GM18520 (cell line): ENCODE data around the gene DTNBP1.

Experiments
- ATAC-seq: cut with Tn5 transposase; IDR thresholded peaks from one replicate; pipeline ENCODE4 v1.9.1; 2021; ENCODE audit not compliant: unreplicated experiment

Gene DTNBP1

GRCh38 chr6:15517600-15517999 lies 145.2 kb downstream of the DTNBP1 start:
- ATAC-seq = no peak

GRCh38 chr6:15516923-15517560 lies 145.8 kb downstream of the DTNBP1 start:
- ATAC-seq = no peak

- ATAC-seq = no peak
These were observed 146.4 kb downstream of the DTNBP1 start for GRCh38 chr6:15516378-15516777.

GRCh38 chr6:15515660-15516375 lies 147.0 kb downstream of the DTNBP1 start:
- no peak for ATAC-seq

GRCh38 chr6:15515226-15515625 lies 147.6 kb downstream of the DTNBP1 start:
- ATAC-seq = no peak

GRCh38 chr6:15513801-15514711 lies 148.8 kb downstream of the DTNBP1 start:
- ATAC-seq = no peak

GRCh38 chr6:15513131-15513771 lies 149.6 kb downstream of the DTNBP1 start:
- no peak for ATAC-seq

GRCh38 chr6:15512721-15513120 lies 150.1 kb downstream of the DTNBP1 start:
- ATAC-seq = no peak

GRCh38 chr6:15512126-15512525 lies 150.7 kb downstream of the DTNBP1 start:
- ATAC-seq = no peak

- no peak for ATAC-seq
These were observed 151.3 kb downstream of the DTNBP1 start for GRCh38 chr6:15511248-15512125.

- ATAC-seq = no peak
These were observed 152.1 kb downstream of the DTNBP1 start for GRCh38 chr6:15510536-15511247.

- ATAC-seq = no peak
These were observed 152.7 kb downstream of the DTNBP1 start for GRCh38 chr6:15510121-15510520.

GRCh38 chr6:15509335-15509933 lies 153.4 kb downstream of the DTNBP1 start:
- ATAC-seq = no peak

- no peak for ATAC-seq
These were observed 153.9 kb downstream of the DTNBP1 start for GRCh38 chr6:15508931-15509330.

GRCh38 chr6:15508441-15508871 lies 154.4 kb downstream of the DTNBP1 start:
- ATAC-seq = no peak

- ATAC-seq = no peak
These were observed 155.1 kb downstream of the DTNBP1 start for GRCh38 chr6:15507746-15508145.

- no peak for ATAC-seq
These were observed 155.6 kb downstream of the DTNBP1 start for GRCh38 chr6:15507221-15507620.

- no peak for ATAC-seq
These were observed 156.8 kb downstream of the DTNBP1 start for GRCh38 chr6:15506066-15506465.

- no peak for ATAC-seq
These were observed 157.3 kb downstream of the DTNBP1 start for GRCh38 chr6:15505463-15505918.
